ENCODE data around the gene E4F1.
"Not testable (repeated sequence)": the region's sequence is repeated elsewhere in the genome, so short reads cannot be mapped to it uniquely, and the experiment has no call there.

Gene E4F1

DNA sequence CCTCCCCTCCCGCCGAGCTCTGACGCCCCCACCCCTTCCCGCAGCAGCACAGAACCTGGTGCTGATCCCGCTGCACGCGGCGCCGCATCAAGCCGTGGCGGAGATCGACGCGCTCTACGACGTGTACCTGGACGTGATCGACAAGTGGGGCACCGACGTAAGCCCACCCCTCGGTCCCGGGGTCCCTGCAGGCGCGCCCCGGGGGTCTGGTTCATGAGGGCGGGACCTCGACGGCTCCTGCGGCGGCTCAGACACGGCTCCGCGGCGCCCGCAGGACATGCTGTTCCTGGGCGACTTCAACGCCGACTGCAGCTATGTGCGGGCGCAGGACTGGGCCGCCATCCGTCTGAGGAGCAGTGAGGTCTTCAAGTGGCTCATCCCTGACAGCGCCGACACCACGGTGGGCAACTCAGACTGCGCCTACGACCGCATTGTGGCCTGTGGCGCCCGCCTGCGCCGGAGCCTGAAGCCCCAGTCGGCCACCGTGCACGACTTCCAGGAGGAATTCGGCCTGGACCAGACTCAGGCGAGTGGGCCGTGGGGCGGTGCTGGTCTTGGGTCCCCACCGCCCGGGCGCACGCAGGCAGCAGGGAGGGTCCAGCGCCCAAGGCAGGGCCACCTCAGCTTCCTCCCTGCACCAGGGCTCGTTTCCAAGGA, 14.2 kb downstream of the E4F1 start:
- Mint-ChIP-seq H3K27me3 (no peaks in the 10 kb centered on the region), H3K4me1 (ENCODE audit: low read depth) (no peaks in the 10 kb centered on the region), H3K9me3 (ENCODE audit: low read depth) (no peaks in the 10 kb centered on the region), H3K36me3 (no peaks in the 10 kb centered on the region), H3K27ac (no peak overlapping the region), H3K4me3 (no peak overlapping the region)

DNA sequence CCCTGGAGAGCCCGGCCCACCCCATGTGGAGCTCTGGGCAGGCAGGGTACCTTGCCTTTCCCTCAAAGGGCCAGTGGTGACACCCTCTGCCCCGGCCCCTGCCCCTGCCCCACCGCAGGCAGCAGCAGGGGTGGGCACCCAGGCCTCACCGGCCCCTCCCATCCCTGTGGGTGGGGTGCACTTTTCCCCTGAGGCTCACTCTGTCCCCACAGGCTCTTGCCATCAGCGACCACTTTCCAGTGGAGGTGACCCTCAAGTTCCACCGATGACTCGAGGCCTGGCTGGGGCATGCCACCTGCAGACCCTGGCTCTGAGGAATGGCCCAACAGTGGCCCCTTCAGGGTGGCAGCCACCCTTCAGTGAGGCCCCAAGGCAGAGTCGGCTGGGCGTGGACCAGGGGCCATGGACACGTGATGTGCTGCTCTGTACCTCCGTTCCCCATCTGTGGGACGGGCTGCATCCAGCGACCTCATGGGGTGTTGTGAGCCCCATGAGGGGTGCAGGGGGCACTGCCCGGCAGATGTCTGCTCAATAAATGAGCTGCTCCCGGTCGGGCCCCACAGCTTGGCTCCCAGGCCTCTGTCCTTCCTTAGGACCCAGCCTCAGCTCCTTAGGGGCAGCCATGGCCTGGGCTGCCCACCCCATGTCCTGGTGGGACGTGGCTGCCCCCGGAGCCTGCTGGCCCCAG, 14.9 kb downstream of the E4F1 start:
- H3K4me1 Mint-ChIP-seq (ENCODE audit: low read depth): no peaks in the 10 kb centered on the region

DNA sequence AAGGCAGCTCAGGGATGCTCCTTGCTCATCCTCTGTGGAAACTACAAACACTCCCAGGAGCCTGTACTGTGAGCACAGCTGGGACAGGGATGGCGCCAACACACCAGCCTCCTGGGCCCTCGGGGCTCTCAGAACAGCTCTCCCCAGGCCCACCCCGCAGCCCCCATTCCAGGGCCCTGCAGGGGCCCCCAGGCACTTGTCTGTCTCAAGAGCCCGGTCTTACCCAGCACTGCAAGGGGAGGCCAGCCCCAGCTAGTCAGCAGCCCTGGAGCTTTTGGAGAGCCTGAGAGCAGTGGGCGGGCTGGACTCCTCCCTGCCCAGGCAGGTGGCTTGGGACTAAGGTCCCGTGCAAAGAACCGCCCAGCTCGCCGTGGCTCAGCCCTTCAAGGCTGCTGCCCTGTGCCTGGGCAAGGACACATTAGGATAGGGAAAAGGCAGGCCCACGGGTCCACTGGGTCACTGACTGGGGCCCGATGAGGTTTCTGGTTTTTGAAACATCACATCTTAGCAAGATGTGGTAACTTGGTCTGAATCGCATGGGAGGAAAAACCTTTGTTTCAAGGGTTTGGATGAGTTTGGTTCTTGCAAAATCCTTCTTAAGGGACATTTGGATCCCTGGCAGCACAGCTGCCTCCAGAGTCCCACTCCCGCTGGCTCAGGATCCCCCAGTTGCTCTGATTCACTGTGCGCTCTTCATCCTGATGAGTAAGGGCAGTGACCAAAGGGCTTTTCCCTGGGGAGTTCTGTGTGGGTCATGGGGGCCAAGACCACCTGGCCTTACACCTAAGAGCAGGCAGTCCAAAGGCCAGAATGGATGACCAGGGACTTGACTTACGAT, 15.7 kb downstream of the E4F1 start:
- Mint-ChIP-seq H3K27ac (no peak overlapping the region), H3K4me1 (ENCODE audit: low read depth) (no peaks in the 10 kb centered on the region), H3K36me3 (no peaks in the 10 kb centered on the region), H3K4me3 (no peak overlapping the region), H3K27me3 (no peaks in the 10 kb centered on the region), H3K9me3 (ENCODE audit: low read depth) (no peaks in the 10 kb centered on the region)

More for the DNA sequence above, 14.9 kb downstream of the E4F1 start:
- Mint-ChIP-seq H3K4me3 (no peak overlapping the region), H3K9me3 (ENCODE audit: low read depth) (no peaks in the 10 kb centered on the region), H3K27me3 (no peaks in the 10 kb centered on the region), H3K36me3 (no peaks in the 10 kb centered on the region), H3K27ac (no peak overlapping the region)

DNA sequence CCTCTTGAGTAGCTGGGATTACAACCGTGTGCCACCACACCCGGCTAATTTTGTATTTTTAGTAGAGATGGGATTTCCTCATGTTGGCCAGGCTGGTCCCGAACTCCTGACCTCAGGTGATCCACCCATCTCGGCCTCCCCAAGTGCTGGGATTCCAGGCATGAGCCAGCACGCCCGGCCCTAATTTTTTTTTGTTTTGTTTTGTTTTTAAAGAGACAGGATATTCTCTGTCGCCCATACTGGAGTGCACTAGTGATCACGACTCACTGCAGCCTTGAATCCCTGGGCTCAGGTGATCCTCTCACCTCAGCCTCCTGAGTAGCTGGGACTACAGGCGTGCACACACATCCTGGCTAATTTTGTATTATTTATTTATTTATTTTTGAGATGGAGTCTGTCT, 16.9 kb downstream of the E4F1 start:
- H3K4me1 Mint-ChIP-seq (ENCODE audit: low read depth); H3K27me3 Mint-ChIP-seq; H3K27ac Mint-ChIP-seq; H3K36me3 Mint-ChIP-seq; H3K4me3 Mint-ChIP-seq; H3K9me3 Mint-ChIP-seq (ENCODE audit: low read depth): not testable (repeated sequence)

DNA sequence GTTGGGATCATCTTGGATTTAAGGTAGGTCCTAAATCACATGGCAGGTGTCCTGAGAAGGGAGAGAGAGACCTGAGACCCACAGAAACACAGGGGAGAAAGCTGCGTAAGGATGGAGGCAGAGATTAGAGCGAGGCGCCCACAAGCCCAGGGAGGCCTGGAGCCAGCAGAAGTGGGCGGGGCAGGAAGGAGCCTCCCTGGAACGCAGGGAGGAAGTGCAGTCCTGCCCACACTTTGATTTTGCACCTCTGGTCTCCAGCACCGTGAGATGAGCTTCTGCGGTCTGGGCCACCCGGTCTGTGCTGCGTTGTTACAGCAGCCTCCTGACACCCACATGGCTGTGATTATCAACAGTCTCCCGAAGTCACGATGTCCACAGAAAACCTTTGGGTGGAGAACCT, 19.2 kb downstream of the E4F1 start:
- H3K36me3 Mint-ChIP-seq: no peaks in the 10 kb centered on the region
- H3K4me1 Mint-ChIP-seq (ENCODE audit: low read depth): no peaks in the 10 kb centered on the region
- no peak overlapping the region for H3K27ac Mint-ChIP-seq
- no peak overlapping the region for H3K4me3 Mint-ChIP-seq
- no peaks in the 10 kb centered on the region for H3K27me3 Mint-ChIP-seq
- no peaks in the 10 kb centered on the region for H3K9me3 Mint-ChIP-seq (ENCODE audit: low read depth)

DNA sequence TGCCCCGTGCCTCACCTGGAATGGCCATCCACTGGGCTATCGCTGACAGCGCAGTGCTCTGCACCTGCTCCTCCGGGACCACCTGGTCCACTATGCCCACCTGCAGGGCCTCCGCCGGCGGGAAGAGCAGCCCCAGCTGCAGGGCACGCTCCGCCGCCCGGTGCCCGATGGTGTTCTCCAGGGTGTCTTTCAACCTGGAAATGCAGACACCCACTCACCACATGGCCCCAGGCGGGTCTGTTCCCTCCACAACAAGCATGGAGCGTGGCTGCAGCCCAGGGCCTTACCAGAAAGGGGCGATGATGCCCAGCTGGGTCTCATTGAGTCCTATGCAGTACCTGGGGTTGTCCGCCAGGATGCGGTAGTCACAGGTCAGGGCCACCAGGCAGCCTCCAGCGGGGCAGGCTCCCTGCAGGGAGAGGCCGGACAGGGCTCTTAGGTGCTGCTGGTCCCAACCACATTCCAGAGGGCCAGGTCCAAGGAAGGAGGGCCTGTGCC, 19.7 kb downstream of the E4F1 start:
- H3K9me3 Mint-ChIP-seq (ENCODE audit: low read depth): no peaks in the 10 kb centered on the region
- no peak overlapping the region for H3K4me3 Mint-ChIP-seq
- H3K27ac Mint-ChIP-seq: no peak overlapping the region
- H3K27me3 Mint-ChIP-seq: no peaks in the 10 kb centered on the region
- no peaks in the 10 kb centered on the region for H3K36me3 Mint-ChIP-seq
- no peaks in the 10 kb centered on the region for H3K4me1 Mint-ChIP-seq (ENCODE audit: low read depth)

DNA sequence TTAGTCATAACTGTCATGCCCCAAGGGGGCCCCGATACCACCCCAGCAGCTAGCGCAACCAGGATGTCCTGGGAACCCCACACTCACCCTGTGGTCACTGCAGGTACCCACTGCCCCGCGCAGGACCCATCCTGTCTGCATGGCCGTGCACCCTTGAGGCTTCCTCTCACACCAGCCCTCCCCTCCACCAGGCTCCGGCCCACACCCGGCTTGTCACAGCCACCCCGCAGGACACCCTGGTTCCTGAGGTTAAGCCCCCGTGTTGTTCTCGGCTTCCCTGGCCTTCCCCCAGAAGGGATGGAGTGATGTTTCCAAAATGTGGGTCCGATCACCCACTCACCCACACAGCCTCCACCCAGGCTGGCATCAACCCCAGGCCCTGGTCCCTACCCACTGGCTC, 20.4 kb downstream of the E4F1 start:
- Mint-ChIP-seq H3K27ac (no peak overlapping the region), H3K9me3 (ENCODE audit: low read depth) (no peaks in the 10 kb centered on the region), H3K4me1 (ENCODE audit: low read depth) (no peaks in the 10 kb centered on the region), H3K36me3 (no peaks in the 10 kb centered on the region), H3K4me3 (no peak overlapping the region), H3K27me3 (no peaks in the 10 kb centered on the region)

DNA sequence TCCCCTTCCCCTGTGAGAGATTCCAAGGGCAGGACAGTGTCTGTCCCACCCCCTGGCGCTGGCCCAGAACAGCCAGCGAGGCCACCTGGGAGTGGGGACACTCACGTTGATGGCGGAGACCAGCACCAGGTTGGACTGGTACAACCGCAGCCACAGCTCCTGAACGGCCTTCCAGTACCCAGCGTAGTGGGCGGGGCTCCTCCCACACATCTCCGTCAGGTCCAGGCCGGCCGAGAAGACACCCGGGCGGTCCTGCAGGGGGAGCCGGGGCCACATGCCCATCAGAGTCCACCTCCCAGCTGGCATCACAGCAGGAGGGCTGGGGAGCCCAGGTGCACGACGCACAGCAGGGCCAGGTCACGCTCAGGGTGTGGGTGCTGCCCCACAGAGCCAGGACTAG, 20.9 kb downstream of the E4F1 start:
- Mint-ChIP-seq H3K27me3 (no peaks in the 10 kb centered on the region), H3K4me1 (ENCODE audit: low read depth) (no peaks in the 10 kb centered on the region), H3K4me3 (no peak overlapping the region), H3K9me3 (ENCODE audit: low read depth) (no peaks in the 10 kb centered on the region), H3K36me3 (no peaks in the 10 kb centered on the region), H3K27ac (no peak overlapping the region)

DNA sequence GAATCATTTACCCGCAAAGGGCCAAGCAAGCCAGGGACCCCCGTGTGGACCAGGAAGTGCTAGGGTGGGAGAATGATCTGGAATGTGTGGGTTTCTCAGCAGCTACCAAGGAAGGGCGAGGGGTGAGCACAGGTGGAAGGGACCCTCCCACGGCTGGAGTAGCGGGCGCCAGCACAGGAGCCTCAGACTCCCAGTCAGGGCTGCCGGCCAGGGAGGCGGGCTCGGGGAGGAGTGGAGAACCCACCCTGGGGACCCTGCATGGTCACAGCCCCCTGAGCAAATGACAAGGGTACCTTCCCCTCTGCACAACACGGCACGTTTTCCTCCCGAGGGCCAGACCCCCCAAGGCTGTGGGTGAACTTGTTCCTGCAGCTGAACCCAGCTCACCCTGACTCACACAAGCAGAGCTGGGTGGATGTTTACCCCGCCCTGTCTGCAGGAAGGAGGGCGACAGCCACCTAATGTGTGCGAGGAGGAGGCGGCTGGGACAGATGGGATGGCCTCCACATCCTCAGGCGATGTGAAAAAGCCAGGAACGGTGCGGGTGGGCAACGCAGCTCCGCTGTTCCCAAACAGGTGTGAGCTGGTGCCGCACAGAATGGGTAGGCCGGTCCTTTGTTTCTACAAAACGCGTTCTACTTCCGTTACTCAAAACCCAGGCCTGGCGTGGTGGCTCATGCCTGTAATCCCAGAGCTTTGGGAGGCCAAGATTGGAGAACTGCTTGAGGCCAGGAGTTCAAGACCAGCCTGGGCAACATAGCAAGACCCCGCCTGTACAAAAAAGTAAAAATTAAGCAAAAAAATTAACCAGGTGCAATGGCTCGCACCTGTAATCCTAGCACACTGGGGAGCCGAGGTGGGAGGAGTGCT, 21.8 kb downstream of the E4F1 start:
- Mint-ChIP-seq H3K4me3 (no peak overlapping the region), H3K9me3 (ENCODE audit: low read depth) (no peaks in the 10 kb centered on the region), H3K4me1 (ENCODE audit: low read depth) (no peaks in the 10 kb centered on the region), H3K27me3 (no peaks in the 10 kb centered on the region), H3K27ac (no peak overlapping the region), H3K36me3 (no peaks in the 10 kb centered on the region)

DNA sequence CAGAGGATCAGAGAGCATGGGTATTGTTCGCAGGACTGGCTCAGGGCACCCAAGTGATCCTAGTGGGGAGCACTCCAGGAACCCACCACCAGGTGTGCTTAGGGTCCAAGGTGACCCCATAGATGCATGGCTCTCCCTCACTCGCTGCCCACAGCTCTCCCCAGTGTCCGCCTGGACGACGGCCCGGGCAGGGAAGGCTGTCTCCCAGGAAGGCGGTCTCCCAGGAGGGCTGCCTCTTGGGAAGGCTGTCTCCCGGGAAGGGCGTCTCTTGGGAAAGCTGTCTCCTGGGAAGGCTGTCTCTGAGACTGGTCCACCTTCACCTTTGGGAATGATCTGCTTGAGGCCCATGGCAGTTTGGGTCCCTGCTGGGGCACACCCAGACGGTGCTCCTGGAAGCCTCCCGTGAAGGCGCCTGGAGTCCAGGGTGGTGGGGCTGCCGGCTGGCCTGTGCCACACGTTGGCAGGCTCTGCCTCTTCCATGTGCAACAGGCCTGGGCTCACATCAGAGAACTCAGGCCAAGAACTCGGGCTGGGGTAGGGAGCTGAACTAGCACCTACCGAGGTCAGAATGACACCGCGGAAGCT, 23.0 kb downstream of the E4F1 start:
- H3K36me3 Mint-ChIP-seq: no peaks in the 10 kb centered on the region

DNA sequence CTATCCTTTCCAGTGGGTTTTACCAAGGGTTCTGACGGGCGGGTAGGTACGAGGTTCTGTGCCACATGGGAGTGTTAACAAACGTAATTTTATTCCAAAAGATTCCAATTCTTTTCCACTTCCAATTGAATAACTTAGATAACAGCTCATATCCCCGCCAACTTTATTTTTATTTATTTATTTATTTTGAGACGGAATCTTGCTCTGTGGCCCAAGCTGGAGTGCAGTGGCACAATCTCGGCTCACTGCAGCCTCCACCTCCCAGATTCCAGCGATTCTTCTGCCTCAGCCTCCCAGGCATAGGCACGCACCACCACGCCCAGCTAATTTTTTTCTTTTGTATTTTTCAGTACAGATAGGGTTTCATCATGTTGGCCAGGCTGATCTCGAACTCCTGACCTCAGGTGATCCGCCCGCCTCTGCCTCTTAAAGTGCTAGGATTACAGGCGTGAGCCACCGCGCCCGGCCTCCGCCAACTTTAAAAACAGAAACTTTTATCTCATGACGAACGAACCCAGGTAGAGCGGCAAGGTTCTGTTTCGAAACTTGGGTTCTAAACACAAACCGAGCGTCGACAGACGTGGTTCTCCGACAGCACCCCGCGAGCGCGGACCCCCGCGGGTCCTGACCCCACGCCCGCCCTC, 27.4 kb downstream of the E4F1 start:
- H3K27ac Mint-ChIP-seq: peak overlapping the region; percentile 72
- no peaks in the 10 kb centered on the region for H3K9me3 Mint-ChIP-seq (ENCODE audit: low read depth)
- no peaks in the 10 kb centered on the region for H3K36me3 Mint-ChIP-seq
- H3K4me1 Mint-ChIP-seq (ENCODE audit: low read depth): peaks cover 12% of the 10 kb centered on the region
- peak overlapping the region; percentile 90 for H3K4me3 Mint-ChIP-seq
- H3K27me3 Mint-ChIP-seq: no peaks in the 10 kb centered on the region

More for the DNA sequence above, 23.0 kb downstream of the E4F1 start:
- H3K9me3 Mint-ChIP-seq (ENCODE audit: low read depth): no peaks in the 10 kb centered on the region
- no peak overlapping the region for H3K4me3 Mint-ChIP-seq
- H3K27ac Mint-ChIP-seq: no peak overlapping the region
- no peaks in the 10 kb centered on the region for H3K27me3 Mint-ChIP-seq
- peaks cover 4% of the 10 kb centered on the region for H3K4me1 Mint-ChIP-seq (ENCODE audit: low read depth)

DNA sequence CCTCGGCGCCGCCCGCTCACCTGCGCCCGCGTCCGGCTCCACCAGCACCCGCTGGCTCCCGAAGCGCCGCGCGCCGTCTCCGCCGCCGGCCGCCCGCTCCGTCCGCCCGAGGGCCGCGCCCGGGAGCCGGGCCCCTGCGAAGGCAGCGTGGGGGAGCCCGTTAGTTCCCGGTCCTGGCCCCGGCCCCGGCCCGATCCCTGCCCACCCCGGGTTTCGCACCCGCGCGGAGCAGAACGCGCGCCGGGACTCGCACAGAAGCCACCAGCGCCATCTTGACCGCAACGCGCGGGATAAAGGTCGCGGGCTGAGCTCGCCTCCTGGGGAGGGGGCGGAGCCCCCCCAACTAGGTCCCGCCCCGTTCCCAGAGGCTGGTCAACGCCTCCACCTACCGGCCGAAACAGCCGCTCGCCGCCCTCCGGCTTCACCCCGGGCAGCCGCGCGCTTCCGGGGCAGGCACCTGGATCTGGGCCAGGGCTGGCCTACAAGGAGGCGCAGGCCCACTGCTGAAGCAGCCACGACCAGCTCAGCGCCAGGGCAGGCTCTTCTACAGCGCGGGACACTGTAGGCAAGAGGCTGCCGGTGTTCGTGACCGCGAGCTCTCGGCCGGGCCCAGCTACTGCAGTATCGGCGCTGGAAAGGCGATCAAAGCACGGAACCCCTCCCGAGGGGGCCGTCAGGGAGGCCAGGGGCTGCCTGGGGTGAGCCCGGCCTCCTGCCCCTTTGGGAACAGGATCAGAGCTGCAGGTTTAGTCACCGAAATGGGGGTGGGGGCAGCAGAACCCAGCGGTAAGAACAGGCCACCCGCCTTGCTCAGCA, 28.1 kb downstream of the E4F1 start, which contains the start of gene ECI1:
TSS of gene ECI1 (minus strand) at position 292 of the 816 bp plus-strand sequence. CDS start at position 271, 21 bp downstream.
- H3K9me3 Mint-ChIP-seq (ENCODE audit: low read depth): no peaks in the 10 kb centered on the region
- H3K27me3 Mint-ChIP-seq: no peaks in the 10 kb centered on the region
- peak within 1 kb of the TSS; percentile 86 for H3K27ac Mint-ChIP-seq
- peak within 1 kb of the TSS; percentile 90 for H3K4me3 Mint-ChIP-seq
- peaks cover 12% of the 10 kb centered on the region for H3K4me1 Mint-ChIP-seq (ENCODE audit: low read depth)
- H3K36me3 Mint-ChIP-seq: no peaks in the 10 kb centered on the region

DNA sequence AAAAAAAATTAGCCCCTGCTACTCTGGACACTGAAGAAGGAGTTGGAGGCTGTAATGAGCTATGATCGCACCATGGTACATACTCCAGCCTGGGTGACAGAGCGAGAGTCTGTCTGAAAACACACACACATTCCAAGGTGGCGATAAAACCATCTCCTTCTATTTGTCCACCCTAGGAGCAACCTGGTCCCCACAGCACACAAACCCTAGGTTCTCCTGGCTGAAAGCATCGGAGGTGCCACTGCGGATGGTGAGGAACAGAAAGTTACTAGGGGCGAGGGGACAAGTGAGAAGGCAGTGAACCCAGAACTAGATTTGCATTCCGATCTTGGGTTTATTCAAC, 29.4 kb downstream of the E4F1 start:
- Mint-ChIP-seq H3K36me3 (no peaks in the 10 kb centered on the region), H3K4me3 (no peak overlapping the region), H3K27me3 (no peaks in the 10 kb centered on the region), H3K9me3 (ENCODE audit: low read depth) (no peaks in the 10 kb centered on the region), H3K27ac (peak overlapping the region; percentile 58), H3K4me1 (ENCODE audit: low read depth) (peaks cover 12% of the 10 kb centered on the region)
